H1 (cell line): Measurements from ENCODE around the gene ANKS1B. TPM values are rescaled to one million over a fixed set of nuclear protein-coding genes. Genes with fewer than 3 reads are reported as not detected.

Experiments used
- CHD7 ChIP-seq: fragments of 300-600 bp; sonication (generic); IDR thresholded peaks from 2 replicates; pipeline ENCODE4 v1.7.1; 2012; ENCODE audit warnings: low read length, moderate library complexity, mild to moderate bottlenecking, inconsistent platforms; ENCODE audit not compliant: insufficient replicate concordance
- GTF2F1 ChIP-seq: IDR thresholded peaks from 2 replicates; pipeline ENCODE4 v1.6.1; 2012; ENCODE audit warnings: low read depth, low read length, improper control_type of control experiment, borderline replicate concordance
- polyA plus RNA-seq, 7 experiments: library from polyadenylated mRNA; depleted of rRNA in 3 of 7; stranded (reverse) in 5 of 7; unstranded in 2 of 7; fragments of >200 nt in 5 of 7; fragments of 200-250 nt in 2 of 7; gene quantifications; 1 replicate in 5 of 7; 2 replicates in 1 of 7; 4 replicates in 1 of 7; pipeline versions ENCODE4 v1.2.1 to v1.2.3, GENCODE V29; 2011 to 2013; ENCODE audit warnings: missing spikeins in 2 of 7, mixed read lengths in 2 of 7
- total RNA-seq: library from RNA; stranded (reverse); fragmentation: NEBNext Ultra II Directional; extraction: Animal tissue kit (Norgen Biotek cat#: 25700); gene quantifications from 2 replicates; pipeline ENCODE4 v1.2.1, GENCODE V29; 2021

Gene ANKS1B
- total and polyA plus RNA-seq, 2 of the 8 experiments (the other 6 are each of a cell fraction or from before 2014, with no cell fraction given) = 2.7 to 6.1 TPM

- TF ChIP-seq CHD7 (no peak), GTF2F1 (no peak)
These were observed 125.6 kb downstream of the ANKS1B start (continued) for GRCh38 chr12:99859126-99859525.
